Esophagus muscularis mucosa (tissue), 4 donors: ENCODE measurements around the gene TTC4. TPM values are rescaled to one million over a fixed set of nuclear protein-coding genes. Genes with fewer than 3 reads are reported as not detected.

Source experiments
- DNase-seq: peaks from one replicate; pipeline ENCODE4 v3.0.0-alpha.2; 2017; ENCODE audit errors: extremely low spot score
- H3K27ac ChIP-seq, 4 donors: fragments of 200-600 bp; sonication (generic); replicated peaks in 1 of 4; 1 replicate in 3 of 4; 2 replicates in 1 of 4; pipeline ENCODE4 v1.5.1; 2016 to 2019; ENCODE audit warnings: mild to moderate bottlenecking in 1 of 4
- H3K27me3 ChIP-seq, 4 donors: fragments of 200-600 bp; sonication (generic); one replicate each; pipeline versions ENCODE4 v1.5.1 to v1.6.0; 2016 to 2019
- H3K36me3 ChIP-seq, 4 donors: fragments of 200-600 bp; sonication (generic); one replicate each; pipeline ENCODE4 v1.5.1; 2016 to 2019
- H3K4me1 ChIP-seq, 4 donors: fragments of 200-600 bp; sonication (generic); one replicate each; pipeline ENCODE4 v1.5.1; 2016 to 2019
- H3K4me3 ChIP-seq, 4 donors: fragments of 200-600 bp; sonication (generic); 1 replicate in 2 of 4; 2 replicates in 2 of 4; pipeline ENCODE4 v1.5.1; 2016 to 2019; ENCODE audit warnings: mild to moderate bottlenecking in 4 of 4, moderate library complexity in 1 of 4
- H3K9me3 ChIP-seq, 4 donors: fragments of 200-600 bp; sonication (generic); 1 replicate in 3 of 4; 2 replicates in 1 of 4; pipeline ENCODE4 v1.5.1; 2016 to 2019
- EP300 ChIP-seq: sonication (generic); formaldehyde crosslinking; IDR thresholded peaks from one replicate; pipeline ENCODE4 v1.6.1; 2017; ENCODE audit warnings: antibody characterized with exemption
- POLR2A ChIP-seq: fragments of 450-650 bp; IDR thresholded peaks from one replicate; pipeline ENCODE4 v1.6.1; 2017; ENCODE audit warnings: antibody characterized with exemption, moderate library complexity, mild to moderate bottlenecking, low read depth
- POLR2AphosphoS5 ChIP-seq, 2 donors: sonication (generic); formaldehyde crosslinking; IDR thresholded peaks; one replicate each; pipeline ENCODE4 v1.6.1; 2017; ENCODE audit warnings: antibody characterized with exemption in 2 of 2
- WGBS: methylation state at CpG from one replicate; pipeline ENCODE4 v1.1.5; 2018; 5-methylcytosine and 5-hydroxymethylcytosine counted together
- intact Hi-C: fragments of 100-400 bp; cut with DNase I; formaldehyde crosslinking; loops from one replicate; pipeline ENCODE4 v1.15.1; 2023
- total RNA-seq, 4 donors: library from RNA; depleted of rRNA; stranded (reverse); fragments of >200 nt; gene quantifications; one replicate each; pipeline versions ENCODE4 v1.1.0 to v1.2.1, GENCODE V29; 2016
- TF ChIP-seq, protein P1 (sequence below), 3 experiments: fragments of 200-600 bp in 2 of 3; fragments of 450-650 bp in 1 of 3; sonication (generic) in 2 of 3; IDR thresholded peaks; one replicate each; pipeline ENCODE4 v1.5.1; 2017 to 2019; ENCODE audit warnings: antibody characterized with exemption in 3 of 3, mild to moderate bottlenecking in 2 of 3, moderate library complexity in 1 of 3

TTC4 gene
- total RNA-seq, 4 donors from 2014 or later, result 10.8 to 16.4 (median 13.8) TPM

DNA sequence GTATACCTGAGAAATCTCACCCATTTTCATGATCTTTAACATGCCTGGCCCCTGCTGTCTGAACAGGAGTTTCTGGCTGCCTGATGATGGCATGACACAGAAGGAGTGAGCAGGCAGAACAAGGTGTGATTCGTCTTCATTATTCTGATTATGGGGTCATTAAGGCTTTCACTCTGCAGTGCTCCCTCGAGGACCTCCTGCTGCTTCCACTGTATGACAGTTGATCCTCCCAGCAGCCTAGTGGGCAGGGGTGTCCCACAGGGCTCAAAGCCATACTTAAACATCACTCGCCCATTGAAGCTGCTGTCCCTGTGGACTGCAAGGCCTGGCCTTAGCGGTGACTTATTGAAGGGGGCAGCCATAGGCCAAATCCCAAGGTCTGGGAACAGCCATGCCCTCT lies 61.4 kb downstream of the TTC4 start:
- 78% methylated on average over 2 of the region's 4 CpGs for WGBS
- no peak for DNase-seq
- H3K4me3 ChIP-seq, result no peak overlapping the region
- H3K27me3 ChIP-seq, result peaks cover 0 to 36% (median 7%) of the 10 kb centered on the region in 4 donors
- peaks cover 4 to 8% (median 6%) of the 10 kb centered on the region in 4 donors for H3K4me1 ChIP-seq
- no peaks in the 10 kb centered on the region for H3K36me3 ChIP-seq
- no peak overlapping the region for H3K27ac ChIP-seq
- intact Hi-C loops, result no loop called here
- H3K9me3 ChIP-seq, result no peaks in the 10 kb centered on the region
- no peak for TF ChIP-seq EP300

DNA sequence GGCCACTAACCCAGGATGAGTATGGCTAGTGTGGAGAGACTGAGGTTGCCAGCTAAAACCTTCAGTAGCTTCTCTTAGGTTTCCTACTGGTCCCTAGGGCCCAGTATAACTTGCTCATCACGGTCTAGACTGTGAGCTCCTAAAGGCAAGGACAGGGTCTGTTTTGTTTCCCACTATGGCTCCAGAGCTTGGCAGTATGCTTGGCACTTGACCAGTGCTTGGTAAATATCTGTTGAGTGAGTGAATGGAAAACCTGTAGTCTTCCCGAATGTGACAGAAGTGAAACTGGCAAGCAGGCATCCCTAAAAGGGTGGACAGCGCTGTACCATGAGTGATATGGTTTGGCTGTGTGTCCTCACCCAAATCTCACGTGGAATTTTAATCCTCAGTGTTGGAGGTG lies 61.8 kb downstream of the TTC4 start:
- no peak for DNase-seq
- WGBS, result 62% methylated on average over 3 of the region's 4 CpGs
- TF ChIP-seq, protein P1, sequence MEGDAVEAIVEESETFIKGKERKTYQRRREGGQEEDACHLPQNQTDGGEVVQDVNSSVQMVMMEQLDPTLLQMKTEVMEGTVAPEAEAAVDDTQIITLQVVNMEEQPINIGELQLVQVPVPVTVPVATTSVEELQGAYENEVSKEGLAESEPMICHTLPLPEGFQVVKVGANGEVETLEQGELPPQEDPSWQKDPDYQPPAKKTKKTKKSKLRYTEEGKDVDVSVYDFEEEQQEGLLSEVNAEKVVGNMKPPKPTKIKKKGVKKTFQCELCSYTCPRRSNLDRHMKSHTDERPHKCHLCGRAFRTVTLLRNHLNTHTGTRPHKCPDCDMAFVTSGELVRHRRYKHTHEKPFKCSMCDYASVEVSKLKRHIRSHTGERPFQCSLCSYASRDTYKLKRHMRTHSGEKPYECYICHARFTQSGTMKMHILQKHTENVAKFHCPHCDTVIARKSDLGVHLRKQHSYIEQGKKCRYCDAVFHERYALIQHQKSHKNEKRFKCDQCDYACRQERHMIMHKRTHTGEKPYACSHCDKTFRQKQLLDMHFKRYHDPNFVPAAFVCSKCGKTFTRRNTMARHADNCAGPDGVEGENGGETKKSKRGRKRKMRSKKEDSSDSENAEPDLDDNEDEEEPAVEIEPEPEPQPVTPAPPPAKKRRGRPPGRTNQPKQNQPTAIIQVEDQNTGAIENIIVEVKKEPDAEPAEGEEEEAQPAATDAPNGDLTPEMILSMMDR (IDR thresholded peaks at IDR 0.05), result no peak
- TF ChIP-seq POLR2A (no peak), POLR2AphosphoS5 (IDR thresholded peaks at IDR 0.05) (no peak), EP300 (no peak)
- no peaks in the 10 kb centered on the region for H3K9me3 ChIP-seq
- peaks cover 0 to 41% (median 7%) of the 10 kb centered on the region in 4 donors for H3K27me3 ChIP-seq
- no peak overlapping the region for H3K27ac ChIP-seq
- no peaks in the 10 kb centered on the region for H3K36me3 ChIP-seq
- intact Hi-C loops, result no loop called here
- no peak overlapping the region for H3K4me3 ChIP-seq
- peaks cover 4 to 8% (median 6%) of the 10 kb centered on the region in 4 donors for H3K4me1 ChIP-seq

DNA sequence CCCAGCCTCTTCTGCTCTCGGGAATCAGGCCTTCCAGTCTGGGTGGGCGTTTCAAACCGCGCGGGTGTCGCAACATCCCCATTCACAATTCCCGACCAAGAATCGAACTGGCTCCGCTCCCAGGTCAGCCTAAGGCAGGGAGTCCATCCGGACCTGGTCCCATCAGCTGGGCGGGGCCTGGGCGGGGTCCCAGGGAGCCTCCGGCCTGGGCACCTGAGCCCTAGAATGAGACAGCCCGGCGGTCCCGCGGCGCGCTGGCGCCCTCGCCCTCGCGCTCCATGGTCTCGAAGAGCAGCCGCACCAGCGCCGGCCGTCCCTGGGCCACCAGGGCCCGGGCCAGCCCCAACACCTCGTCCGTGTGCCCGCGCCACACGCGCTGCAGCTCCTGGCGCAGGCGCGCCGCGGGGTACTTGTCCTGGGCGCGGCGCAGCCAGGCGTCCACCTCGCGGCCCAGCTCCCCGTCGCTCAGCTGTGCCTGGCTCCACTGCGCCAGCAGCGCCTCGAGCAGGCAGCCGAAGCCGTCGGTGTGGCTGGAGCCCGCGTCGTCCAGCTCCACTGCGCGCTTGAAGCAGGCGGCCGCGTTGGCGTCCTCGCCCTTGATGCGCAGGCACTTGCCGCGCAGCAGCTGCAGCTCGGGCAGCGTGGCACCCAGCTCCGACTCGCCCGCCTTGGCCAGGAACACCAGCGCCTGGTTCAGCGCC lies 65.5 kb downstream of the TTC4 start:
- Histone ChIP-seq H3K27me3 (peaks cover 0 to 40% (median 7%) of the 10 kb centered on the region in 4 donors), H3K4me3 (peak overlapping the region in 1 of 4 donors; percentile 9), H3K4me1 (peaks cover 4 to 8% (median 6%) of the 10 kb centered on the region in 4 donors), H3K36me3 (no peaks in the 10 kb centered on the region), H3K27ac (no peak overlapping the region), H3K9me3 (no peaks in the 10 kb centered on the region)
- WGBS, result 61% methylated on average over 22 of the region's 74 CpGs
- DNase-seq, result no peak
- TF ChIP-seq, protein P1 (IDR thresholded peaks at IDR 0.05), result no peak
- no peak for TF ChIP-seq POLR2A
- TF ChIP-seq POLR2AphosphoS5 (IDR thresholded peaks at IDR 0.05), result no peak
- TF ChIP-seq EP300, result no peak
- intact Hi-C loops, result no loop called here

DNA sequence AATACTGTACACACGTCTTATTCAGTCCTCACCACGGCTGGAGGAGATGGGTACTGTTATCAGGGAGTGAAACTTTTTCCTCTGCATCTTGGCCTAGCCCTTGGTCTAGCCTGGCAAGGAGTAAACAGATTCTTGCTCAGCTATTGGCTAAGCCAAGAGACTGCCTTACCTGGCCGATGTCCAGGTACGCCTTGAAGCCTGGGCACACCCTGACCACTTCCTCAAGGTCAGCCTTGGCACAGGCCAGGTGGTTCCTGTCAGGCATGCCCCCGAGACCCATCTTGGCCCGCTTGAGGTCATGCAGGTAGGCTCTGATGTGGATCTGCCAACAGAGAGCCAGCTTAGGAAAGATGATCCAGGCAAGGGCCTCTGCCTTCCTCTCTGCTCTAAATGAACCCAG lies 66.5 kb downstream of the TTC4 start:
- no peaks in the 10 kb centered on the region for H3K9me3 ChIP-seq
- 87% methylated on average over 6 of the region's 6 CpGs for WGBS
- TF ChIP-seq POLR2A, result no peak
- TF ChIP-seq POLR2AphosphoS5 (IDR thresholded peaks at IDR 0.05), result no peak
- TF ChIP-seq, protein P1 (IDR thresholded peaks at IDR 0.05), result no peak
- no peak for TF ChIP-seq EP300
- no peak for DNase-seq
- no peak overlapping the region for H3K27ac ChIP-seq
- H3K4me3 ChIP-seq, result no peak overlapping the region
- peaks cover 0 to 50% (median 7%) of the 10 kb centered on the region in 4 donors for H3K27me3 ChIP-seq
- no peaks in the 10 kb centered on the region for H3K36me3 ChIP-seq
- intact Hi-C loops, result no loop called here
- peaks cover 4 to 8% (median 6%) of the 10 kb centered on the region in 4 donors for H3K4me1 ChIP-seq

DNA sequence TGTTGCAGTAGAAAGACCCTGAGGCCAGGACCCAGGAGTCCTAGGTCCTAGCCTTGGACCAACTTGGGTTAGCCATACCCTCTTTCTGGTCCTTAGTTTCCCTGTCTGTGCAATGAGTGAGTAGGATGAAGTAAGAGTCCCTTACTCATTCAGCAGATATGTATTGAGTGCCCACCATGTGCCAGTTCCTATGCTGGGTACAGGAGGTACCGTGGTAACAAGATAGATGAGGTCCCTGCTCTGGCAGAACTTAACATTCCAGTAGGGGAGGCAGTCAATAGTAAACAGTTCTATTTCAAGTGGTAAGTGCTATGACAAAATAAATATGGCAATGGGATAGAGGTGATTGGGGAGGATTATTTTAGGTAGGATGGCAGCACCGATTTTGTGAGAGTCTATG lies 66.9 kb downstream of the TTC4 start:
- no peak overlapping the region for H3K4me3 ChIP-seq
- DNase-seq, result no peak
- H3K4me1 ChIP-seq, result peaks cover 4 to 8% (median 6%) of the 10 kb centered on the region in 4 donors
- no peak for TF ChIP-seq POLR2AphosphoS5 (IDR thresholded peaks at IDR 0.05)
- TF ChIP-seq, protein P1 (IDR thresholded peaks at IDR 0.05), result no peak
- TF ChIP-seq POLR2A, result no peak
- TF ChIP-seq EP300, result no peak
- intact Hi-C loops, result no loop called here
- 94% methylated on average over 2 of the region's 2 CpGs for WGBS
- no peaks in the 10 kb centered on the region for H3K9me3 ChIP-seq
- H3K36me3 ChIP-seq, result no peaks in the 10 kb centered on the region
- no peak overlapping the region for H3K27ac ChIP-seq
- peaks cover 0 to 55% (median 7%) of the 10 kb centered on the region in 4 donors for H3K27me3 ChIP-seq
